GM19099 (cell line): ENCODE data around the gene MBNL2.

Experiments
- POLR2A ChIP-seq: IDR thresholded peaks from 3 replicates; pipeline ENCODE4 v1.6.1; 2011; ENCODE audit warnings: low read depth; ENCODE audit not compliant: insufficient read length; ENCODE audit errors: extremely low read depth

MBNL2 gene

GRCh38 chr13:97223711-97224541, 1.8 kb downstream of the MBNL2 start:
- TF ChIP-seq POLR2A: no peak

GRCh38 chr13:97224544-97225300, 2.6 kb downstream of the MBNL2 start:
- TF ChIP-seq POLR2A: no peak

- no peak for TF ChIP-seq POLR2A
Observed at GRCh38 chr13:97225533-97225932, 3.4 kb downstream of the MBNL2 start.

GRCh38 chr13:97226013-97226412, 3.9 kb downstream of the MBNL2 start:
- TF ChIP-seq POLR2A: no peak

- no peak for TF ChIP-seq POLR2A
Observed at GRCh38 chr13:97226788-97227627, 4.9 kb downstream of the MBNL2 start.

- no peak for TF ChIP-seq POLR2A
Observed at GRCh38 chr13:97228850-97229521, 6.9 kb downstream of the MBNL2 start.

- TF ChIP-seq POLR2A: no peak
Observed at GRCh38 chr13:97229699-97230098, 7.6 kb downstream of the MBNL2 start.

GRCh38 chr13:97231118-97231828, 9.1 kb downstream of the MBNL2 start:
- TF ChIP-seq POLR2A: no peak

GRCh38 chr13:97231829-97232196, 9.7 kb downstream of the MBNL2 start:
- no peak for TF ChIP-seq POLR2A

- TF ChIP-seq POLR2A: no peak
Observed at GRCh38 chr13:97233499-97233898, 11.4 kb downstream of the MBNL2 start.

- TF ChIP-seq POLR2A: no peak
Observed at GRCh38 chr13:97234236-97234635, 12.1 kb downstream of the MBNL2 start.

GRCh38 chr13:97234742-97235141, 12.6 kb downstream of the MBNL2 start:
- no peak for TF ChIP-seq POLR2A

- no peak for TF ChIP-seq POLR2A
Observed at GRCh38 chr13:97235549-97236231, 13.6 kb downstream of the MBNL2 start.

GRCh38 chr13:97237388-97237787, 15.3 kb downstream of the MBNL2 start:
- TF ChIP-seq POLR2A: no peak
